Hippocampal formation (tissue), 2 donors: ENCODE data around the gene MBD6.

ENCODE experiments used
- DNase-seq, 2 donors: peaks; one replicate each; lab custom pipeline; 2025; lab: John Stamatoyannopoulos, UW

Gene MBD6

GRCh38 chr12:57576613-57577160, 54.1 kb downstream of the MBD6 start:
- no peak for DNase-seq

GRCh38 chr12:57577981-57578758, 55.5 kb downstream of the MBD6 start:
- no peak for DNase-seq

- no peak for DNase-seq
Measured at GRCh38 chr12:57579011-57579410, 56.4 kb downstream of the MBD6 start.
